ENCODE data around the gene SYNDIG1. TPM values are rescaled to one million over a fixed set of nuclear protein-coding genes. Genes with fewer than 3 reads are reported as not detected.

Gene SYNDIG1
- total RNA-seq, 1 donor from 2014 or later: not detected

DNA sequence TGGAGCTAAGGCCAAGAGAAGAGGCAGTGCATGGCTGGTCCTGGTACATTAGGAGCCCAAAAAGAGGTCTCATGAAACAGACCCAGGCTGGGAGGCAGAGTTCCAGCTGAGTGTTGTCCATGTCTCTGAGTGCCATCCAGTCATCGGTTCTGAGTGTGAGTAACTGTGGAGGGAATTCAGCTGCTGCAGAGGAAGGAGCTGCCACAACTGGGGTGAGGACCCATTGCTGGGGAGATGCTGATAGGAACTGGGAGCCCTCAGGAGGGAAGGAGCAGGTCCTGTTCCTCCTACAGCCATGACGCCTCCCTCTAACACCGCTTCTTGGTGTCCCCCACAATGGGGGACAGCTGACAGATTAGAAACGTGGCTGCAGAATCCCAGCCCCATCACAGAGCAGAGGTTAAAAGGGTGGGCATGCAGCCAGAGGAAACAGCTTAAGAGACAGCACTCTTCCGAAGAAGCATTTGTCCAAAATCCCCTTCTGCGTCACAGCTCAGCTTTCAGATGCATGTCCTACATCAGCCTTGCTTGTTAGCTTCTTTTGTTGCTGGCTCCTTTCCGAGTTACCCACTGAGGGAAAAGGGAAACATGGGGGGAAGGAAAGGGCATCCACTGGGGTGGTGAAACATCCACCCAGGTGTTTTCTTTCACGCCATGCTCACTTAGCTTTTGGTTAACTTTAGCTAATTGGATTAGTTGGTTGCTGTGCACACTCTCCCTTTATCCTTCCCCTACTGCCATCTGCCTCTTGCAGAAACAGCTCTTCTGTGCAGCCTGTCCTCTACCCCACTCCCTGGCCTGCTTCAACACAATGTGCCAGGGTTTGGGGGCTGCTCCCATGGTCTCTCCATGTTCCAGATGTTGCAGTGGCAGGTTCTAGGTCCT, 239.2 kb downstream of the SYNDIG1 start:
- DNase-seq (ENCODE audit: low read depth, low spot score): no peak
